Frontal cortex (tissue), 4 donors: Measurements from ENCODE around the gene CDK10. TPM values are rescaled to one million over a fixed set of nuclear protein-coding genes. Genes with fewer than 3 reads are reported as not detected.

Experiments used
- DNase-seq, 2 donors: peaks; one replicate each; pipeline ENCODE4 v3.0.0; 2012; ENCODE audit warnings: low spot score in 2 of 2
- FAIRE-seq: peaks from 2 replicates; lab custom pipeline; 2012; peaks lifted over from hg19 to GRCh38; lab: Jason Lieb, UNC
- total RNA-seq: library from RNA; depleted of rRNA; stranded (reverse); fragments of >200 nt; gene quantifications from one replicate; pipeline ENCODE4 v1.2.3, GENCODE V29; 2014
- donor health status: control.
- donor health status: control.
- donor health status: control.

Gene CDK10
- 30.6 TPM for total RNA-seq

- FAIRE-seq: no peak
Measured at GRCh38 chr16:89686520-89687091, at the start of gene CDK10. TSS of gene CDK10 (plus strand) at chr16:89686689. CDS start at chr16:89686711, 22 bp downstream.

GRCh38 chr16:89637379-89637778 is 49.1 kb upstream of the CDK10 start:
- DNase-seq (no peak), FAIRE-seq (no peak)

More at GRCh38 chr16:89686520-89687091, at the start of gene CDK10:
- DNase-seq: peak; percentile 96 to 97

GRCh38 chr16:89638455-89638854 is 48.0 kb upstream of the CDK10 start:
- FAIRE-seq (no peak), DNase-seq (no peak)

- FAIRE-seq: no peak
- no peak for DNase-seq
Measured at GRCh38 chr16:89639385-89639784, 47.1 kb upstream of the CDK10 start.

GRCh38 chr16:89641458-89642119 is 44.9 kb upstream of the CDK10 start:
- DNase-seq: no peak
- no peak for FAIRE-seq

- DNase-seq (no peak), FAIRE-seq (no peak)
Measured at GRCh38 chr16:89642574-89642973, 43.9 kb upstream of the CDK10 start.

GRCh38 chr16:89643769-89644300 is 42.7 kb upstream of the CDK10 start:
- DNase-seq: no peak
- FAIRE-seq: no peak

GRCh38 chr16:89645122-89645521 is 41.4 kb upstream of the CDK10 start:
- FAIRE-seq: no peak
- no peak for DNase-seq

- no peak for FAIRE-seq
- DNase-seq: no peak
Measured at GRCh38 chr16:89646270-89646669, 40.2 kb upstream of the CDK10 start.

- DNase-seq: no peak
- FAIRE-seq: no peak
Measured at GRCh38 chr16:89646906-89647305, 39.6 kb upstream of the CDK10 start.

- no peak for FAIRE-seq
- peak in 1 of 2 donors; percentile 51 for DNase-seq
Measured at GRCh38 chr16:89651584-89651983, 34.9 kb upstream of the CDK10 start.

- FAIRE-seq (no peak), DNase-seq (no peak)
Measured at GRCh38 chr16:89653656-89654295, 32.7 kb upstream of the CDK10 start.

- DNase-seq (no peak), FAIRE-seq (no peak)
Measured at GRCh38 chr16:89655062-89655643, 31.3 kb upstream of the CDK10 start.

GRCh38 chr16:89656435-89657121 is 29.9 kb upstream of the CDK10 start:
- FAIRE-seq (no peak), DNase-seq (no peak)

- FAIRE-seq: no peak
Measured at GRCh38 chr16:89657442-89658220, 28.9 kb upstream of the CDK10 start, which contains the start of the genes CHMP1A and SPATA33. TSS of gene CHMP1A (minus strand) at chr16:89657708. CDS start at chr16:89657588, 120 bp downstream. TSS of gene SPATA33 (plus strand) at chr16:89657836. CDS start at chr16:89657912, 76 bp downstream.

GRCh38 chr16:89658221-89658879 is 28.1 kb upstream of the CDK10 start:
- DNase-seq (no peak), FAIRE-seq (no peak)

More at GRCh38 chr16:89657442-89658220, 28.9 kb upstream of the CDK10 start, which contains the start of the genes CHMP1A and SPATA33:
- peak; percentile 98 for DNase-seq

- no peak for FAIRE-seq
- no peak for DNase-seq
Measured at GRCh38 chr16:89660146-89660545, 26.3 kb upstream of the CDK10 start.

GRCh38 chr16:89661215-89661614 is 25.3 kb upstream of the CDK10 start:
- no peak for FAIRE-seq
- DNase-seq: no peak
